Tibial nerve (tissue), 4 donors: ENCODE measurements around the gene RAMP1.

Experiments
- CTCF ChIP-seq, 5 experiments: fragments of 200-600 bp in 3 of 5; fragments of 450-650 bp in 2 of 5; sonication (generic) in 3 of 5; IDR thresholded peaks; one replicate each; pipeline ENCODE4 v1.5.1; 2016 to 2019; ENCODE audit warnings: antibody characterized with exemption in 5 of 5, mild to moderate bottlenecking in 3 of 5, moderate library complexity in 2 of 5
- EP300 ChIP-seq, 2 donors: sonication (generic); formaldehyde crosslinking; IDR thresholded peaks; one replicate each; pipeline ENCODE4 v1.6.1; 2017; ENCODE audit warnings: antibody characterized with exemption in 2 of 2, mild to moderate bottlenecking in 1 of 2
- POLR2A ChIP-seq, 2 donors: fragments of 450-650 bp; IDR thresholded peaks; one replicate each; pipeline ENCODE4 v1.6.1; 2017; ENCODE audit warnings: antibody characterized with exemption in 2 of 2, mild to moderate bottlenecking in 2 of 2, moderate library complexity in 2 of 2

- TF ChIP-seq POLR2A (IDR thresholded peaks at IDR 0.05) (no peak), CTCF (IDR thresholded peaks at IDR 0.05) (no peak), EP300 (IDR thresholded peaks at IDR 0.05) (peak in 1 of 2 donors; percentile 25)
Measured at GRCh38 chr2:237886685-237887481, 27.5 kb downstream of the RAMP1 start.
